NAMALWA (cell line): ENCODE measurements around the gene PM20D2.

Experiments used
- DNase-seq: peaks from one replicate; pipeline ENCODE4 v3.0.0-alpha.2; 2015; ENCODE audit warnings: low spot score

The PM20D2 gene

GRCh38 chr6:89145091-89145955 lies 532 bp upstream of the PM20D2 start:
- DNase-seq = peak; percentile 90

DNA sequence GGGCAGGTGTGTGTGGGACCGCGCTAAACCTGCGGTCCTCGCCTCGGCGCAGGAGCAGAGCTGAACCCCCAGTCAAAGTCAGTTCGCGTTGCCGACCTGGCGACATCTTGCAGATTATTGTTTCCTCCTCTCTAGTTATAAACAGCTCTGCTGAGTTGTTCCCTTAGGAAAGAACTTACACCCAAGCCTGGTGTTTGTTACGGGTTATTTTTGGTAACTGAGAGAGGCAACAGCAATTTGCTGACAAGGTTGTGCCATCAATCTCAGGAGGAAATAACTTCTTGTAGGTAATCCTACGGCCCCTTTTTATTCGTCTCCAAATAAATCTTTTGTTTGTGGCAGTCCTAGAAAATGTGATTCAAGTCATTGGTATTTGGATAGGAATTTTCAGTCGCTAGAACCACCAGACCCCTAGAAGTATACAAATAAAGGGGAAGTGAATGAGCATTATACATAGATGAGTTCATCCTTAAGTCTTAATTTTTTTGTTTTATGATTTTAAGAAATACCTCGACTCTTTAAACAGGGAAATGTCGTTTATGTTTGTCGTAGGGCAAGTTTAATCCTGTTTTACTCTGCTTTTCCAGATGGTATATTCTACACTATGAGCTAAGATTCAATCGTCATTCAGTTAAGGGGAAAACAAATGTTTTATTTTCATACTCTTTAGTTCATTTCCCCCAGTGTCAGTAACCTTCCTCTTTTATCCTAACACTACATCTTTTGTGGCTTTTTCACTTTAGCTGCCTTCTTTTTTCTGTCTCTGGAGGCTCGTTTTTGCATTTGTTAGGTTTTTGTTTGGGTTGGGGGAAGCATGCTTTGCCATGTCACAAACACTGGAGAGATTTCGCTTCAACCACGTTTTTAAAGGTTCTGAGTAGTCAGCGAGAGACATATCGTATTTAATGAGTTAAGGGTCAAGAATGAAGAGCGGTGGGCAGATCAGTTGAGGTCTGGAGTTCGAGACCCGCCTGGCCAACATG lies 1.2 kb downstream of the PM20D2 start:
- DNase-seq = peak; percentile 65

- DNase-seq = no peak
Measured at GRCh38 chr6:89148016-89148750, 2.3 kb downstream of the PM20D2 start.

GRCh38 chr6:89154131-89154530 lies 8.3 kb downstream of the PM20D2 start:
- DNase-seq = no peak

DNA sequence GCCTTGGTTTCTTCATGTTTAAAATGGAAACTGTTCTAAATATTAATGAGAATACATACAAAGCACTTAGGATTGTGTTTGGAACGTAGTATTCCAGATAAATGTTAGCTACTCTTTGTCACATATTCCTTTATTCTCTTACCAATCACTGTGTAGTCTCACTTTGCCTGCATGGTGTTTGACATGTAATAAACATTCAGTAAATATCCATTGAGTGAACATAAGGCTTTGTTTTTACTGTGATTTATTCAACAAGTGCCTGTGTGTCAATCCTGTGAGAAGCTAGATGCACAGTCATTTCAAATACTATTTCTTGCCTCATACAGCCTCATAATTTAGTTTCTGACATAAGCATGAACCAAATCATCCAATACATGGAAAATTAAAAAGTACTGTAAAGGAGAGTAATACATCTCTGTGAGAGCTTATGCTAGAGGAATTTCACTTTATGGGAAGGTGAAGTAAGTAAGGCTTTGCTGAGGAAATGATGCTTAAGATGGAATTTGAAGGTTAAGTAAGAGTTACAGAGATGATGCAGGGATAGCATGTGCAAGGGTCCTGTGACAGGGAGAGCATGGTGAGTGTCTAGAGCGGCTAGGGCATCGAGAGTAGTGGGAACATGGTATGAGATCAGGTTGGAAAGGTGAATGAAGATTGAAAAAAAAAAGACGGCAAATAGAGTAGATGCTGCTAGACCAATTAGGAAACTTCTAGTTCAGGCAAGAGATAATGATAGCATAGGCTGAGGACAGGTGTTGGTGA lies 14.7 kb downstream of the PM20D2 start:
- DNase-seq = no peak

DNA sequence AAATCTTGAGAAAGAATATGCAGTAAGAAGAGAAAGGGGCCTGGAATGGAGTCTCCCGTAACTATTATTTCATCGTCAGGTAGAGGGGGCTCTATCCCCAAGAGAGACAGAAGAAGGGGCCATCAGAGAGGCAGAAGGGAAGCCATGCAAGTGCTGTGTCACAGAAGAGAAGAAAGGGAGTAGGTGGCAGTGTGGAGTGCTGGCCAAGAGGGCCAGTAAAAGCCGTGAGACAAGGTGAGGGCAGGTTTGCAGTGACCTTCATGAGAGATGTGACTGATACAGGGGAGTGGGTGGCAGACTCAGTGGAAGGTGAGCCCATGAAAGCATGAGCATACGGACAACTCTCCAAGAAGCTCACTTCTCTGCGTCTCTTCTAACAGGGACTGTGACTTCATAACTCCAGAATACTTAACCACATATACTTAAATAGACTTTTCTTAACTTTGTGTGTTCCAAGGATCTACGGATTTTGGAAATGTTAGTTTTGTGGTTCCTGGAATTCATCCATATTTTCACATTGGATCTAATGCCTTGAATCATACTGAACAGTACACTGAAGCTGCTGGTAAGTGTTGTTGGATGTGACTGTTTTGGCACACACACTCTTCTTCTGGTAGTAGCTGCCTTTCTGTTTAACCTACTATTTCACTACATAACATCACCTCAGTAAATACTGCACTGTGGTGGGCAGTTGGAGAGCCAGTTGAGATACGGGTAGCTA lies 15.6 kb downstream of the PM20D2 start:
- no peak for DNase-seq

DNA sequence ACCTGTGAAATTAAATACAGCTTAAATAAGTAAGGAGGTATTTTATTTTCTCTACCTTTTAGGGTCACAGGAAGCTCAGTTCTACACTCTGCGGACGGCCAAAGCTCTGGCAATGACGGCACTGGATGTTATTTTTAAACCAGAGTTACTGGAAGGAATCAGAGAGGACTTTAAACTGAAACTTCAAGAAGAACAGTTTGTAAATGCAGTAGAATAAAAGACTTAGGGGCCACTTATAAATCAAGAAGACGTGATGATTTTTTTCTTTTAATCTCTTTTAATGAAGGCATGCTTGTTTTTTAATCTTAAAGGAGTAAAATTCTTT lies 16.2 kb downstream of the PM20D2 start:
- no peak for DNase-seq

GRCh38 chr6:89172131-89172530 lies 26.3 kb downstream of the PM20D2 start:
- no peak for DNase-seq

GRCh38 chr6:89173634-89174033 lies 27.8 kb downstream of the PM20D2 start:
- DNase-seq = no peak

DNA sequence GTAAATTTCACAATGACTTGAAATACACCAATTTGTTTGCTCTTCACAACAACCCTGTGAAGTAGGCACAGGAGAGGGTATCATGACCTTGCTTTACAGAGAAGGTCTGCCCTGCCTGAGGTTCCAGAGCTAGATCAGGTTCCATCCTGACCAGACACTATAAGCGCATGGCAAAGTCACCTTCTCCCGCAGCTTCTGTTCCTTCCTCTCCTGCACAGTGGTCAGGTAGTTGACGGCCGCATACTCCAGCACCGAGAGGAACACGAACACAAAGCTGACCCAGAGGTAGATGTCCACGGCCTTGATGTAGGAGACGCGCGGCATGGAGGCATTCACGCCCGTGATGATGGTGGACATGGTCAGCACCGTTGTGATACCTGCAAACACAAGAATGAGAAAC lies 34.3 kb downstream of the PM20D2 start:
- no peak for DNase-seq

GRCh38 chr6:89180971-89181370 lies 35.1 kb downstream of the PM20D2 start:
- DNase-seq = no peak

GRCh38 chr6:89183294-89183693 lies 37.4 kb downstream of the PM20D2 start:
- no peak for DNase-seq

GRCh38 chr6:89184344-89184743 lies 38.5 kb downstream of the PM20D2 start:
- no peak for DNase-seq

- no peak for DNase-seq
Measured at GRCh38 chr6:89186762-89187161, 40.9 kb downstream of the PM20D2 start.

DNA sequence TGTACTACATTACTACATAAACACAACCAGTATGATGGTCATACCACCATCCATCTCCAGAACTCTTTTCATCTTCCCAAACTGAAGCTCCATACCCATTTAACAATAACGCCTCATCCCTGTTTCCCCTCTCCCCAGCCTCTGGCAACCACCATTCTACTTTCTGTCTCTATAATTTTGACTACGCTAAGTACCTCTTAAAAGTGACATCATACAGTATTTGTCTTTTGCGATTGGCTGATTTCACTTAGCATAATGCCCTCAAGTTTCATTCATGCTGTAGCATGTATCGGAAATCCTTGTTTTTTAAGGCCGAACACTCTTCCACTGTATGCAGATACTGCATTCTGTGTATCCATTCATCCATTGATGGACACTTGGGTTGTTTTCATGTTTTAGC lies 41.6 kb downstream of the PM20D2 start:
- DNase-seq = no peak

GRCh38 chr6:89190741-89191140 lies 44.9 kb downstream of the PM20D2 start:
- no peak for DNase-seq

- no peak for DNase-seq
Measured at GRCh38 chr6:89194559-89194958, 48.7 kb downstream of the PM20D2 start.

DNA sequence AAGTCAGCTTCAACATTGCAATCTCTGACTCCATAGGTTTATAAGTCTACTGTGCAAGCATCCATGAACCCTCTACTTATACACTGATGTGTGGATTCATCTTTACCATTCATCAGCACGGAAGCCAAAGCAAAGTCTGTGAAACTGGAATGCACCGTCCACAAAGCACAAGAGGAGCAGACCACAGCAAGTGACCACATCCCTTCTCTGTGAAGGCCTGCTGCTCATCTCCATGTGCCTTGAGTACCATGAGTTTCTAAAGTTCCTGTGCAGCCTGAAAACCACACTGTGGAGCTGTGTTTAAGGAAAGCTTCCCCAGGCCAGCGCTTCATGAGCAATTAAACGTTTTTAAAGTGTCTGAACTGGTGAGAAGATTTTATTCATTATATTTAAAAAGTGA lies 51.3 kb downstream of the PM20D2 start:
- DNase-seq = no peak

GRCh38 chr6:89198235-89198634 lies 52.4 kb downstream of the PM20D2 start:
- DNase-seq = no peak

DNA sequence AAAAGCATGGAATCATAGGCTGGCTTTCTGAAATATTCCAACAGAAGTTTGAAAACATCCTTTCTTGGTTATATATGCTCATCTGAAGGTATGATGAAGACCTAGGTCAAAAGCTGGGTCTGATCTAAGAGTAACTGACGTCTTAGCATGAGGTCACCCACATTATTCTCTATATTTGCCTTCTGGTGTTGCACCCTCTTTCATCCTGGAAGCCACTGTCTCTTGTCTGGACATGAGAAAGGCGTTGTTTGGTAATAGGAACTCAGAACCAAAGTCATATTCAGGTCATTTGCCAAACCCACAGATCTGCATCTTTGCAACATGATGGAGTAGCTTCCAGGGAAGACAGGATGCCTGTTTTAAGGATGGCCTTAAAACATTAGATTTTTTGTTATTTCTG lies 53.7 kb downstream of the PM20D2 start:
- no peak for DNase-seq

- DNase-seq = no peak
Measured at GRCh38 chr6:89200706-89201215, 54.9 kb downstream of the PM20D2 start.
